Neuronal stem cell (in vitro differentiated cells): ENCODE results near the gene OR51B5.
"Not testable (repeated sequence)": the region's sequence is repeated elsewhere in the genome, so short reads cannot be mapped to it uniquely, and the experiment has no call there.

Experiments used
- DNase-seq: peaks from one replicate; pipeline ENCODE4 v3.0.0-alpha.2; 2013; ENCODE audit warnings: low spot score
- H2AFZ ChIP-seq: one replicate; pipeline ENCODE4 v1.6.1; 2013; ENCODE audit warnings: mild to moderate bottlenecking, low read length, inconsistent platforms
- H2AK5ac ChIP-seq: 2 replicates; pipeline ENCODE4 v1.6.1; 2013; ENCODE audit warnings: low read depth, mild to moderate bottlenecking, inconsistent platforms, low read length, moderate library complexity, mixed read lengths
- H2BK120ac ChIP-seq: 2 replicates; pipeline ENCODE4 v1.6.1; 2013; ENCODE audit warnings: low read depth, mild to moderate bottlenecking, inconsistent platforms, low read length, moderate library complexity, mixed read lengths
- H2BK12ac ChIP-seq: one replicate; pipeline ENCODE4 v1.6.1; 2013; ENCODE audit warnings: low read length, inconsistent platforms
- H2BK15ac ChIP-seq: 2 replicates; pipeline ENCODE4 v1.6.1; 2013; ENCODE audit warnings: mild to moderate bottlenecking, low read length, inconsistent platforms, mixed read lengths
- H2BK5ac ChIP-seq: one replicate; pipeline ENCODE4 v1.6.1; 2013; ENCODE audit warnings: inconsistent platforms, mild to moderate bottlenecking, low read length, moderate library complexity
- H3K14ac ChIP-seq: one replicate; pipeline ENCODE4 v1.6.1; 2013; ENCODE audit warnings: low read length, inconsistent platforms
- H3K18ac ChIP-seq: 2 replicates; pipeline ENCODE4 v1.6.1; 2013; ENCODE audit warnings: low read length, inconsistent platforms
- H3K23ac ChIP-seq: 2 replicates; pipeline ENCODE4 v1.6.1; 2013; ENCODE audit warnings: low read depth, mild to moderate bottlenecking, mixed read lengths, low read length, inconsistent platforms; ENCODE audit not compliant: poor library complexity
- H3K27ac ChIP-seq: replicated peaks from 3 replicates; pipeline ENCODE4 v1.5.1; 2013; ENCODE audit warnings: low read length, inconsistent platforms
- H3K27me3 ChIP-seq, 3 experiments: 2 replicates each; pipeline ENCODE4 v1.6.1; 2013; ENCODE audit warnings: low read length in 3 of 3, mild to moderate bottlenecking in 2 of 3, inconsistent platforms in 1 of 3, low read depth in 1 of 3, mixed read lengths in 1 of 3, moderate library complexity in 1 of 3; ENCODE audit not compliant: control insufficient read depth in 3 of 3, insufficient read depth in 3 of 3
- H3K36me3 ChIP-seq, 2 donors: replicated peaks in 1 of 2; 2 replicates each; pipeline ENCODE4 v1.6.1; 2013; ENCODE audit warnings: low read length in 2 of 2; ENCODE audit not compliant: control insufficient read depth in 2 of 2, insufficient read depth in 2 of 2
- H3K4ac ChIP-seq: 2 replicates; pipeline ENCODE4 v1.6.1; 2013; ENCODE audit warnings: inconsistent platforms, mild to moderate bottlenecking, low read length, moderate library complexity
- H3K4me1 ChIP-seq, 2 donors: 1 replicate in 1 of 2; 2 replicates in 1 of 2; pipeline ENCODE4 v1.6.1; 2013; ENCODE audit warnings: low read length in 2 of 2, low read depth in 1 of 2; ENCODE audit not compliant: control insufficient read depth in 2 of 2, insufficient read depth in 1 of 2
- H3K4me2 ChIP-seq: one replicate; pipeline ENCODE4 v1.6.1; 2013; ENCODE audit warnings: mild to moderate bottlenecking, low read length, inconsistent platforms; ENCODE audit not compliant: insufficient read depth, poor library complexity, severe bottlenecking
- H3K4me3 ChIP-seq, 2 donors: 2 replicates each; pipeline ENCODE4 v1.5.1; 2013; ENCODE audit warnings: low read length in 2 of 2, mild to moderate bottlenecking in 2 of 2, inconsistent platforms in 1 of 2, moderate library complexity in 1 of 2
- H3K79me1 ChIP-seq: one replicate; pipeline ENCODE4 v1.6.1; 2013; ENCODE audit warnings: low read depth, mild to moderate bottlenecking, inconsistent platforms, low read length, moderate library complexity
- H3K9ac ChIP-seq: one replicate; pipeline ENCODE4 v1.6.1; 2013; ENCODE audit warnings: mild to moderate bottlenecking, low read depth, low read length, inconsistent platforms; ENCODE audit not compliant: poor library complexity
- H3K9me3 ChIP-seq, 2 donors: replicated peaks in 1 of 2; 2 replicates each; pipeline versions ENCODE3 to v1.6.1; 2013; ENCODE audit warnings: low read length in 2 of 2, mild to moderate bottlenecking in 2 of 2, inconsistent platforms in 1 of 2, low read depth in 1 of 2, mixed read lengths in 1 of 2, moderate library complexity in 1 of 2; ENCODE audit not compliant: control insufficient read depth in 2 of 2, insufficient read depth in 1 of 2
- H4K8ac ChIP-seq: one replicate; pipeline ENCODE4 v1.6.1; 2013; ENCODE audit warnings: low read depth, mild to moderate bottlenecking, inconsistent platforms, low read length, moderate library complexity
- H4K91ac ChIP-seq: one replicate; pipeline ENCODE4 v1.6.1; 2013; ENCODE audit warnings: low read length, low read depth, mild to moderate bottlenecking, inconsistent platforms; ENCODE audit not compliant: poor library complexity
- WGBS, 2 donors: extraction: QIAGEN DNeasy Blood & Tissue Kit; methylation state at CpG; one replicate each; pipeline ENCODE4 v1.1.7; 2013; ENCODE audit warnings: missing lambda C conversion rate in 2 of 2, mixed read lengths in 1 of 2; ENCODE audit not compliant: insufficient read length in 2 of 2, insufficient replicate concordance in 1 of 2; ENCODE audit errors: extremely low coverage in 2 of 2; 5-methylcytosine and 5-hydroxymethylcytosine counted together

Gene OR51B5

GRCh38 chr11:5348551-5349194, 5.3 kb upstream of the OR51B5 start:
- H3K27me3 ChIP-seq, result no peaks in the 10 kb centered on the region
- H3K4me1 ChIP-seq, result no peaks in the 10 kb centered on the region
- no peaks in the 10 kb centered on the region for H3K36me3 ChIP-seq
- H2AK5ac ChIP-seq, result no peak overlapping the region
- H3K23ac ChIP-seq, result no peak overlapping the region
- H2BK12ac ChIP-seq, result no peak overlapping the region
- no peak overlapping the region for H3K18ac ChIP-seq
- H3K27ac ChIP-seq, result no peak overlapping the region
- H3K9ac ChIP-seq, result no peak overlapping the region
- no peak overlapping the region for H2BK5ac ChIP-seq
- no peak overlapping the region for H3K4me3 ChIP-seq
- H4K91ac ChIP-seq, result no peak overlapping the region
- no peaks in the 10 kb centered on the region for H3K9me3 ChIP-seq
- no peak overlapping the region for H2AFZ ChIP-seq
- no peak overlapping the region for H3K14ac ChIP-seq
- no peak overlapping the region for H3K4ac ChIP-seq
- no peak for DNase-seq
- H2BK15ac ChIP-seq, result no peak overlapping the region
- H2BK120ac ChIP-seq, result no peak overlapping the region
- H3K79me1 ChIP-seq, result no peaks in the 10 kb centered on the region
- H3K4me2 ChIP-seq, result no peak overlapping the region
- H4K8ac ChIP-seq, result no peak overlapping the region
- WGBS, 2 donors, result no CpG with 5 or more reads among the region's 3 CpGs

GRCh38 chr11:5345831-5346230, 2.5 kb upstream of the OR51B5 start:
- no peak overlapping the region for H2BK15ac ChIP-seq
- H2AK5ac ChIP-seq, result no peak overlapping the region
- DNase-seq, result no peak
- H3K79me1 ChIP-seq, result no peaks in the 10 kb centered on the region
- no peak overlapping the region for H2BK5ac ChIP-seq
- H3K4me3 ChIP-seq, result no peak overlapping the region
- no peak overlapping the region for H2BK12ac ChIP-seq
- H3K4ac ChIP-seq, result no peak overlapping the region
- no peaks in the 10 kb centered on the region for H3K36me3 ChIP-seq
- no peak overlapping the region for H3K4me2 ChIP-seq
- H2AFZ ChIP-seq, result no peak overlapping the region
- no peak overlapping the region for H3K14ac ChIP-seq
- H4K91ac ChIP-seq, result no peak overlapping the region
- H3K4me1 ChIP-seq, result no peaks in the 10 kb centered on the region
- peaks cover 0 to 3% (median 0%) of the 10 kb centered on the region in 3 experiments for H3K27me3 ChIP-seq
- WGBS, 2 donors, result no CpG with 5 or more reads among the region's 3 CpGs
- H2BK120ac ChIP-seq, result no peak overlapping the region
- H3K9me3 ChIP-seq, result no peaks in the 10 kb centered on the region
- no peak overlapping the region for H3K18ac ChIP-seq
- H3K9ac ChIP-seq, result no peak overlapping the region
- H4K8ac ChIP-seq, result no peak overlapping the region
- no peak overlapping the region for H3K23ac ChIP-seq
- H3K27ac ChIP-seq, result no peak overlapping the region

GRCh38 chr11:5339771-5340322, 3.5 kb downstream of the OR51B5 start:
- Histone ChIP-seq H2BK5ac (no peak overlapping the region), H3K9ac (no peak overlapping the region), H2BK15ac (no peak overlapping the region), H3K9me3 (no peaks in the 10 kb centered on the region), H2AFZ (no peak overlapping the region), H3K14ac (no peak overlapping the region), H2AK5ac (no peak overlapping the region), H3K4me3 (no peak overlapping the region), H2BK120ac (no peak overlapping the region), H3K79me1 (no peaks in the 10 kb centered on the region), H3K4ac (no peak overlapping the region), H3K23ac (no peak overlapping the region), H3K4me1 (no peaks in the 10 kb centered on the region), H4K8ac (no peak overlapping the region), H3K18ac (no peak overlapping the region), H3K4me2 (no peak overlapping the region), H3K27me3 (peaks cover 0 to 3% (median 0%) of the 10 kb centered on the region in 3 experiments), H2BK12ac (no peak overlapping the region), H4K91ac (no peak overlapping the region), H3K36me3 (no peaks in the 10 kb centered on the region), H3K27ac (no peak overlapping the region)
- WGBS, 2 donors, result no CpG with 5 or more reads among the region's 1 CpG
- DNase-seq, result no peak

- not testable (repeated sequence) for H3K23ac ChIP-seq, H3K4me1 ChIP-seq, H3K27me3 ChIP-seq, H3K14ac ChIP-seq, H3K4me3 ChIP-seq, H3K4me2 ChIP-seq, H3K79me1 ChIP-seq, H3K9ac ChIP-seq, H2AFZ ChIP-seq, H4K91ac ChIP-seq, H3K9me3 ChIP-seq, H2BK15ac ChIP-seq, H3K4ac ChIP-seq, H4K8ac ChIP-seq, H3K27ac ChIP-seq, H2BK12ac ChIP-seq, H2AK5ac ChIP-seq, H2BK120ac ChIP-seq, H3K36me3 ChIP-seq, H2BK5ac ChIP-seq, H3K18ac ChIP-seq, DNase-seq
- WGBS, 2 donors, result no CpG with 5 or more reads among the region's 1 CpG
These were observed 6.1 kb downstream of the OR51B5 start for GRCh38 chr11:5337253-5337652.
